Measurements from ENCODE around the gene GLT8D2. TPM values are rescaled to one million over a fixed set of nuclear protein-coding genes. Genes with fewer than 3 reads are reported as not detected.
A peak's percentile ranks its signal among the peaks of the same experiment; 100 is the strongest.
"Not testable (repeated sequence)": the region's sequence is repeated elsewhere in the genome, so short reads cannot be mapped to it uniquely, and the experiment has no call there.

GLT8D2 gene
- total RNA-seq, 1 donor from 2014 or later, result 56.1 TPM

GRCh38 chr12:104050436-104050835, 449 bp upstream of the GLT8D2 start:
- peak; percentile 38 for DNase-seq (ENCODE audit: low spot score)

GRCh38 chr12:104049278-104049902, 597 bp downstream of the GLT8D2 start:
- DNase-seq (ENCODE audit: low spot score), result peak; percentile 65

GRCh38 chr12:104048811-104049210, 1.2 kb downstream of the GLT8D2 start:
- peak; percentile 35 for DNase-seq (ENCODE audit: low spot score)

- no peak for DNase-seq (ENCODE audit: low spot score)
Observed at GRCh38 chr12:104048162-104048561, 1.8 kb downstream of the GLT8D2 start.

- DNase-seq (ENCODE audit: low spot score), result no peak
Observed at GRCh38 chr12:104046306-104046705, 3.7 kb downstream of the GLT8D2 start.

- DNase-seq (ENCODE audit: low spot score), result no peak
Observed at GRCh38 chr12:104044158-104044557, 5.8 kb downstream of the GLT8D2 start.

- no peak for DNase-seq (ENCODE audit: low spot score)
Observed at GRCh38 chr12:104042580-104042979, 7.4 kb downstream of the GLT8D2 start.

- DNase-seq (ENCODE audit: low spot score), result not testable (repeated sequence)
Observed at GRCh38 chr12:104039769-104040168, 10.2 kb downstream of the GLT8D2 start.

- DNase-seq (ENCODE audit: low spot score), result not testable (repeated sequence)
Observed at GRCh38 chr12:104036143-104036542, 13.8 kb downstream of the GLT8D2 start.

- not testable (repeated sequence) for DNase-seq (ENCODE audit: low spot score)
Observed at GRCh38 chr12:104030596-104030995, 19.4 kb downstream of the GLT8D2 start.

GRCh38 chr12:104026841-104027599, 23.0 kb downstream of the GLT8D2 start:
- no peak for DNase-seq (ENCODE audit: low spot score)

- no peak for DNase-seq (ENCODE audit: low spot score)
Observed at GRCh38 chr12:104025771-104026170, 24.2 kb downstream of the GLT8D2 start.

- no peak for DNase-seq (ENCODE audit: low spot score)
Observed at GRCh38 chr12:104024348-104024747, 25.6 kb downstream of the GLT8D2 start.

- DNase-seq (ENCODE audit: low spot score), result no peak
Observed at GRCh38 chr12:104023710-104024109, 26.3 kb downstream of the GLT8D2 start.

GRCh38 chr12:104022786-104023185, 27.2 kb downstream of the GLT8D2 start:
- DNase-seq (ENCODE audit: low spot score), result no peak

GRCh38 chr12:104021862-104022261, 28.1 kb downstream of the GLT8D2 start:
- DNase-seq (ENCODE audit: low spot score), result not testable (repeated sequence)

GRCh38 chr12:104012331-104012730, 37.7 kb downstream of the GLT8D2 start:
- DNase-seq (ENCODE audit: low spot score), result no peak

- DNase-seq (ENCODE audit: low spot score), result peak; percentile 9
Observed at GRCh38 chr12:104011253-104011652, 38.7 kb downstream of the GLT8D2 start.

GRCh38 chr12:104010606-104011169, 39.3 kb downstream of the GLT8D2 start:
- DNase-seq (ENCODE audit: low spot score), result no peak

GRCh38 chr12:104010121-104010520, 39.9 kb downstream of the GLT8D2 start:
- no peak for DNase-seq (ENCODE audit: low spot score)

GRCh38 chr12:104006929-104007328, 43.1 kb downstream of the GLT8D2 start:
- no peak for DNase-seq (ENCODE audit: low spot score)

GRCh38 chr12:104003596-104003995, 46.4 kb downstream of the GLT8D2 start:
- no peak for DNase-seq (ENCODE audit: low spot score)

GRCh38 chr12:104002686-104003085, 47.3 kb downstream of the GLT8D2 start:
- no peak for DNase-seq (ENCODE audit: low spot score)

Data from umbilical cord (tissue), 2 donors.